T-helper 22 cell (primary cell): ENCODE results near the gene ZP1.
"Not testable (repeated sequence)": the region's sequence is repeated elsewhere in the genome, so short reads cannot be mapped to it uniquely, and the experiment has no call there.

Experiments
- DNase-seq: peaks from one replicate; pipeline ENCODE4 v3.0.0-alpha.2; 2020; ENCODE audit warnings: low read depth

ZP1 gene

DNA sequence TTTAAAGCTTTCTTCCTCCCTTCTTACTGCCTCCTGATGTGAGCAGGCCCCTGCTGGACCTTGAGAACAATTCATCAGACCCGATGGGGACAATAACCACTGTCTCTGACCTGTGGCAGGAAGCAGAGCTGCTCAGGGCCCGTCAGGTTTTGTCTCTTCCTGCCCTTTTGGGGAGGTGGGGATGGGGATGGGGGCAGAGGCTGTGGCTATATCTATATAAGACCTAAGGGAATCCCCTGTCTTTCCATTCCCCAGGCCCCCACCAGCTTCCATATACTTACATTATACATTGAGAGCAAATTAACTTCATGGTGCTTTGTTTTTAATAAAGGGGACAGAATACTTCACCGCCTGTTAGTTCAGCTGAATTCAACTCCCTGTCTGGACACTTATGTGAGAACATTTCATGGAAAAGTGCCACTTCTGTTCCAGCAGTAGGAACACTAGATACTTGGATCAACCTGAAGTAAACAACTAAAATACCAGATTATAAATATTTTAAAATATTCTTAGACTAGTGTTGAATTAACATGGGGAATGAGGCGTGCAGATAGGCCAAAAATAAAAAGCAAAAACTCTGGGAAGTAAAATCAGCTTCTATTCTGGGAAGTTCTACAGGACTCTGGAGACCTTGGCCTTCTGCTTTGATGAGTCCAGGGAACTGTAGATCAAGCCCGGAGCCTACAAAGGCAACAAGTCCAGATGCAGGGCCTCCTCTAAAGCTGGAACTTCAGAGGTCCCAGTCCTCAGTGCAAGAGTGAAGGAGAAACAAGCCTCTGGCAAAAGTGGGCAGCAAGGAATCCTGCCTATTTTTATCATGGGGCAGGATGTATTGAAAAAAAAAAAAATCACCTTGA lies 11.1 kb downstream of the ZP1 start:
- DNase-seq = no peak

DNA sequence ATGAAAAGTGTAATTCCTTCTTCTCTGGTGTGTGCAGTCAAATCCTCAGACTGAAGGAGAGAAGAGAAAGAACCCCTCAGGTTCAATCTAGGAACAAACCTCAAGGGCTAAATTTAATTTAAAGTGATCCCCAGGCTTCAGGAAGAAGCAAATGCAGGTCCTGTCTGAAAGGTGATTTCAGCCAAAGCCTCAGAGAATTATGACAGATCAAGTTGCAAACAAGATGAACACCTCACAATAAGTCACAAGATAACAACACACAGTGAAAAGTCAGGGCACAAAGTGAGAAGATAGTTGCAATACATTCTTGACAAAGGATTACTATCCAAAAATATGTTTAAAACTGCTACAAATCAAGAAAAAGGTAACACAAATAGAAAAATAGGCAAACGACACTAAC lies 11.8 kb downstream of the ZP1 start:
- no peak for DNase-seq

DNA sequence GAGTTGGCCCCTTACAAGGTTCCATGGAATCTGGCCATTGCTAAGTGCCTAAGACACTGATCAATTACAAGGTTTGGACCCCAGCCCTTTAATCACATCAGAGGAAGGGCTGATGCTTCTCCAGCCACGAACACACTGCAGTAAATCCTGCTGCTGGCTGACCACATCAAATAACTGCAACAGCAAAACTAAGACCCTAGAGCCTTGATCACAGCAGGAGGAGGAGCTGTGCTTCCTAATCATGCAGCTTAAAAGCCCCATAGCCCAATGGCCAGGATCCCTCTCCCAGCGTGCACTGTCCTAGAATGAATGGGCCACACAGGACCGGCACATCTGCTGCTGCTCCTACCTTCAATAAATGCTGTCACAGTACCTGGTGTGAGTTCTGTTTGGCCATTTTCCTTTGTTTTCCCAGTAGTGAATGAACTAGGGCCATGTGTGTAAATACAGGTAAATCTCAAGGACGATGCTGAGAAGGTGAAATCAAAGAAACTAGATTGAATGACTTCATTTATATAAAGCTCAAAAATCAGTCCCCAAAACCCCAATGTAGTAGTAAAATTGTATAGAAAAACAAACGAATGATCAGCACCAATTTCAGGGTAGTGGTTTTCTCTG lies 12.7 kb downstream of the ZP1 start:
- no peak for DNase-seq

DNA sequence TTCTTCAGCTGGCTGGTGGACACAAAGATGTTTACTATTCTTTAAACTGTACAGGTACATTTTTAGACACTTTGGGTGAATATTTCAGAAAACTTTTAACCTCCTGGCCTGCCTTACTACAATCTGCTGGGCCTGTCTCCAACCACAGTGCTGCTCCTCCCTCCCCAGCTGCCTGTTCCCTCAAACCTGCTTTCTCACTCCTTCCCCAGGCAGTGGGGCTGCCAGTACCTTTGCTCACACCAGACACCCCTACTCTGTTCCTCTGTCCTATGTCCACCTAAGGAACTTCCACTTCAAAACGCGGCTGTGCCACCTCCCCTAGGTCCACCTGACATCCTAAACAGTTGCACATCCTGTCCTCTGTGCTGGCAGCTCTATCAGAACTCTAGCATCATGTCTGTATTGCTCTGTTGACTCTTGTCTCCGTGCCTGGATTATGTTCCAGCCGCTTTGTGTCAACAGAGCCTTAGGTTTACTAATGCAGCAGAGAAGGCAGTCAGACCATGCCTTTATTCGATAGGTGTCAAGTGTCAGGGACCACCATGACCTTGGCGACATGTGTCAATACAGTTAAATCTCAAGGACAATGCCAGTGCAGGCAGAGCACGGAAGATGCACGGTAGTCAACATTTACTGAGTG lies 13.4 kb downstream of the ZP1 start:
- DNase-seq = no peak

DNA sequence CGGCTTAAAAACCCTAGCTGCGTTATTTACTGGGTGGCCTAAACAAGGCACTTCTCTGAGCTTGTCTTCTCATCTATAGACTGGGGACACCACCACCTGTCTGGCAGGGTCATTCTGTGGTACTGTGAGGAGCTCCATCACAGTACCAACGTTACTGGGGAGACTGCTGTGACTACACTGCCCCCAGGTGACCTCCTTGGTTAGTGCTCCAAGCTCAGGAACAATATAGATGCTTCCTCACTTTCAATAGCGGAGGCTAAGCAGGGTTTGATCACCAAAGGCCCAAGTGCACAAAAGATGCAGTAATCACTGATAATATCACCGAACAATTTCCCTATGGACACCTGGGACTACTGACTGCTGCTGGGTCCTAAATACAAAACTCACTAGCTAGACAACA lies 20.2 kb downstream of the ZP1 start:
- no peak for DNase-seq

DNA sequence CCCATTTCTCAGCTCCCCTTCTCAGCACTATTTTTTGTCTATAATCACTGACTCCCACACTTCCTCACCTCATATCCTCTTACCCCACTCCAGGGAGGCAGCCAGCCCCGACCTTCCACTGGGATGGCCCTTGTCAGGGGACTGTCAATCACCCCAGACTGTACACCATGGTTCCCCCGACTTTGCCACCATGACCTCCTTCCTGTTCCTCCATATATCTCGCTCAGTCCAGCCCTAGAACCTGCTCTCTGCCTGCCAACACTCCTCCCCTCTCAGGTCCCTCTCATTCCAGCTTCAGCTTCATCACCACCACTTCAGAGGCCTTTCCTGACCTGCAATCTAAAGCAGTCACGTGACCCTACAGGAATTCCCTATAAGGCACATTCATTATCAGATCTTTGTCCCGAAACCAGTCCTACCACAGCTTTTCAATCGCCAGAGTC lies 22.5 kb downstream of the ZP1 start:
- no peak for DNase-seq

DNA sequence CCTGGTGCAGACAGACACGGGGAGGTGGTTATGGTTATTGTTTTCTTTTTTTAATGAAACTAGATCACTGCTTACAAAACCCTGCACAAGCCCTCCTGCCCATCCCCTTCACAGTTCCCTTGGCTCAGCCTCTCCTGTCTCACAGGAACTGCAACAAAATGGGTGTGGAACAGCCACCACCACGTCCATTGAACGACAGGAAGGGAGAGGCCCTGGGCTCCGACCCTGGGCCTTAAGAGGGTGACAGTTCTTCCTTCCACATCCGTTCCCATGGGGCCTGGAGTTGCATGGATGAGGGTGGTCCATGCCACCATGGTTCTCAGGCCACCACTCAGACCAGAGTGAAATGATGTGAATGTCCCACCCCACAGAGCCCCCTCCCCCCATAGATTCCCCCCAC lies 23.4 kb downstream of the ZP1 start:
- DNase-seq = no peak

DNA sequence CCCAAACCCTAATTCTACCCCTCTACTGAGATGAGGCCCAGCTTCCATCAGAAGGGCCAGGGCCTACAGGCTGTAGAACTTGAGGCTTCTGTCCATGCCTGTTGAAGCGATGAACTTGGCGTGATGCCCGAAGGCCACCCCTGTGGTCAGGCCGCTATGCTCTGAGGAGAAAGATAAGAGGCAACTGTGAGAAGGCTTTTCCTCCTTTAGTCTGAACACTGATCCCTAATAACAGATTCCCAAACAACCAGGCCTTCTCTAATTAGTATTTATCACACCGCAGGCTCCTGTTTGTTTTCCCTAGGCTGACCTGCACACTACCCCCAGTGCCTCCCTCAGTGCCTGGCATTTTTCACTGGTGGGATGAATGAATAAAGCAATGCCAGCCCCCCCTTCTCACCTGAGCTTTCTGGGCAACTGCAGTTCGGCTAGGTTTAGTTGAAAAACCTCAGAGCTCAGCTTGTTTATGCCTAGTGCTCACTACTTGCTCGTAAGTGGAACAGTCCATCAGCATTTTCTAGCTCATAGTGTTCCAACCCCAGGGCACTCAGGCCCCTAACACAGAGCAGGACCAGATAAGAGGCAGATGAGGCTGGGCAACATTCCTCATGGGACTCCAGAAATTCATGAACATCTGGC lies 23.9 kb downstream of the ZP1 start:
- DNase-seq = no peak

DNA sequence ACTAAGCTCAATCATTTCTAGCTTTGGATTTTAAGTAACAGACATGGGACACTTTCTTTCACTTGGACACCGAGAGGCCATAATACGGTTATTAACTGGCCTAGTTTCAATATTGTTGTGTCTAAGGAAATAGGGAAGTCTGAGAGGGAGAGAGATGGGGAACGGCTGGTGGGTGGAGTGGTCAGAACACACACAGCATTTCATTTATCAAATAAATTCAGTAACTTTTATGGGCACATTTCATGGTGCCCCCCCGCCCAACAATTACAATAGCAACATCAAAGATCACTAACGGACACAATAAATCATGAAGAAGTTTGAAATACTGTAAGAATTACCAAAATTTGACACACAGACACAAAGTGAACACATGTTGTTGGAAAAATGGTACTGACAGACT lies 28.3 kb downstream of the ZP1 start:
- DNase-seq = no peak

DNA sequence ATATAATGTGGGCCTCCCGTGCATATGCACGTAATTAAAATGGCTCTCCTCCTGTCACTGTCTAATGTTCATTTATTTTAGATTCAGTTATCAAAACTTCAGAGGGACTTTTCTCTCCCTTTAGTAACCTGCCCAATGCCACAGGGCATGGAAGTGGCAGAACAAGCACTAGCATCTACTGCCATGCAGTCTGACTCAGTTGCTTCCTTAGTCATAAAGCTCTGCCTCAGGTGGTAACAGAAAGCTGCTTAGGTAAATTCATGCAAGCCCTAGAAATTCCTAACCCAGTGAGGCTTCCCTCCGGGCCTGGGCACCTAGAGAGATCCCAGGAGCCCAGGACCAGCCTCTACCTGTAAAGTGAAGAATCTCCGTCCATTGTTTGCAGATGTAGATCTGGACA lies 30.2 kb downstream of the ZP1 start:
- no peak for DNase-seq

DNA sequence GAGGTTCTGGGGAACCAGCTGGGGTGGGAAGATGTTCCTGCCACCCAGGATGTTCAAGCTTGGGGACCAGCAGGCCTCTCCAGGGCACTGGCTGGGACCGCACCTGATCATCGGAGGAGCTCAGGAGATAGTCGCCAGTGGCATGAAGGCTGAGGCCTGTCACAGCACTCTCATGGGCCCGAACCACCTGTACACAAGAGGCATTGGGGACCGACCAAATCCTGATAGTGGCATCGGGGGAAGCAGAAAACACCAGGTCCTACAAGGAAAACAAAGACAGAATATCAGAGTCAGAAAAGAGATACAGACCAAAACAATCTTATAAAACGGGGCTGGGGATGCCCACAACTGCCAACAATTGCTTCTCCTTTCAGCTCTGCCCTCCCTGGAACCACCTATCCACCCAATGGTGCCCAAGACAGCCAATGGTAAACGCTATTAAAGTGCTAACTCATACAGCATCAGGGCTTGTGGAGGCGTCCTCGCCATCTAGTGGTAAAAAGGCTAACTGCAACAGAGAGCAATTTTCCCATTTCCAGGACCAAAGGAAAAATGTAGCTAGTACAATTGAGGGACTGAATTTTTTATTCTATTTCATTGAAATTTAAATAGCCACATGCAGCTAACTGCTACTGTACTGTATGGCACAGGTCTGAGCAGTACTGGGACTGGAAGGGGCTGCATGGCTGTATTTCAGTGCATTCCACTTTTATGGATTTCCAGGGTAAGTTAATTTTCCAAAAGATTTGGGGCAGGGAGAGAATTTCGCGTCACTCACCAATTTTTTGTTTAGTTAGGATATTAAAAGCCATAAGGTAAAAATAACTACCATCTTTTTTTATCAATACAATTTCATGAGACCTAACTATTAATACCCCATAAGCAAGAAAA lies 31.9 kb downstream of the ZP1 start:
- no peak for DNase-seq

DNA sequence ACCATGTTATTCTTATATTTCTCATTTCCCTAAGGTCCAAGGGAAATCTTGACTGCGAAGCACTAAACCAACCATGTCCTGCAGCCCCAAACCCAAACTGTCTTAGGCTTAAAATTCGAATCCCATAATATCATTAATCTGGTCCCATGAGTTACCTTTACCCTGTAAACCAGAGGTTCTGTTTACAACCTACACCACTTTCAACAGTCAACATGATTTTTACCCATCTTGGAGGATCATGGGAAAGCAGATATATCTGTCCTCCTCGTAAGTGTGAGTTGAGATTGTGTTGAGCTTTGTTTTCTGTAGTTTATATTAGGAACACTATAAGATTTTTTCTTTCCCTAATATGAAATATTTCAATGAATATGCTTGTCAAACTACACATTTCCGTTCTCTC lies 32.6 kb downstream of the ZP1 start:
- no peak for DNase-seq

DNA sequence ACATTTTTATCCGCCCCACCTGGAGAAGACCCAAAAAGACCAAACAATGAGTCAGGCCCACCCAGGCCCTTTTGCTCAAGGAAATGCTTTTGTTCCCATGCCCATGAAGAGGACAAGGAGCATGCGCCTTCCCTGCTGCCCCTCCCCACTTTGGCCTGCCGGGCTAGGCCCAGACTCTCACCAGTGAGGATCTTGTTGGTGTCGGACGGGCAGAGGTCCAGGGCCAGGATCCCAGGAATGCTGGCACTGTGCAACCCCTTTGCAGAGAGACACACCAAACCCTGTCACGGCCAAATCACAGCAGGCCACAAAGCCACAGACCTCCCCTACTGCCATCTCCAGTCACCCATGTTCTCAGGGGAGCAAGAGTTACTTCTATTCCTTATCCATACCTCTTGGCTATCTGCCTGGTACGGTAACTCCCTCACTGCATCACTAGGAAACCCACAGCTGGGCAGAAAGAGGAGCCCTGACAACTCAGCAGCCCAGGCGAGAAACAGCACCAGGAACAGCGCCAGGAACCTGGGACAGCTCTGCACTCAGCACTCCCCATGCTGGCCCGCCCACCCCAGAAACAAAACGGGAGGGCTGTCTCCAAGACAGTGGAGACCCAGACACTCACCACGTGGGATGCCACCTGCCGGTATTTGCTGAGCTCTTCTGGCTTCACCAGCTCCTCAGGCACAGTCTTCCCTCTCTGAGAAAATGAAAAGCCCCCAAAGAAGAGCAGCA lies 33.5 kb downstream of the ZP1 start:
- DNase-seq = no peak

DNA sequence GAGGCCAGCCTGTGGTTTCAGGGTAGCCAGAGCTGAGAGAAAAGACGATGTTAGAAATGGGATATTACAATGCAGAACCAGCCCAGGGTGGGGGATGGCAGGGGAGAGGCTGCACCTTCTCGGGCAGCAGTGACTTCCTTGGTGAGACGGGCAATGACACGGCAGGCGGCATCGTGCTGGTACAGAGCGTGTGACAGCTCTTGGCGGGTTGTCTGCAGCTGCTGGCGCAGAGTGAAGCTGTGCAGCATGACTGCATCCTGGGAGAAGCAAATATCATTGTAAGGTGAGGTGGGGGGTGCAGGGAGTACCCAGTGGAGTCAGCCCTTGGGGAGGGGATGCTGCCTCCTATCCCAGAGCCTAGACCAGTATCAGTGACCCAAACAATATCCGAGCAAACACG lies 35.3 kb downstream of the ZP1 start:
- DNase-seq = no peak

DNA sequence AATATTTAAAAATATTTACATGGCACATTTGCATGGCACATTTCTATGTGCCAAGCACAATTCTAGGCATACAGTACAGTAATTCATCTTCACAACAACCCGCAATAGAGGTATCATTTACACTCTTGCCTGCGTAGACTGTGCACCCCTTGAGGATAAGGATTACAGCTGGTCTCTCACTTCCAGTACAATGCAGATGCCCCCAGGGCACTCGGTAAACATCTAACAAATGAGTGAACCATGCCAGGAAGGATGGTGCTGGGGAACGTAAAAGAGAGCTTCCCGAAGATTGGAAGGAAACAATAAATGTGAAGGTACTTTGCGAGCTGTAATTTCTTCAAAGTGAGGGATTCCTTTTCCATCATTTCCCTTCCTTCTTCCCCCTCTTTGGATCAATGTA lies 37.7 kb downstream of the ZP1 start:
- DNase-seq = no peak

DNA sequence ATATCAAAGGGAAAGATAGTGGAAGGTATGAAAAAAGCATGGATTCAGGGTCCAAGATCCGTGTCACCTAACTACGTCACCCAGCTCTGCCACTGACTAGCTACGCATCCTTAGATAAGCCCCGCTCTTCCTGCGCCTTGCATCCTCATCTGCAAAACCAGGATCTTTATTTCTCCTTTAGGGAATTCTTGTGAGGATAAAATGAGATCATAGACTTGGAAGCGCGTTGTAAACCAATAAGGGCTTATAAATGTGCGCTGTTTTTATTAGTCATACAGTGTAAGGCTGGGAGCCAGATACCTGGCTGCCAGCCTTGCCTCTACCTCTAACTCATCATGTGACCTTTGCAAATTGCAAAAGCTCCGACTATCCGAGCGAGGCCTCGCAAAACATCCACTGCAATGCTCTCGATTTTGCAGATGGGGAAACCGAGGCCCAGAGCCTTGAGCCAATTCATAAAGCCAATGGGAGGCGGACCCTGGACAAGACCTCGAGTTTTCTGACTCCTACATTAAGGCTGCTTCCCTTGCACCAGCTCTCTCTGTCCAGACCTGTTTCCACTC lies 38.3 kb downstream of the ZP1 start:
- DNase-seq = no peak

DNA sequence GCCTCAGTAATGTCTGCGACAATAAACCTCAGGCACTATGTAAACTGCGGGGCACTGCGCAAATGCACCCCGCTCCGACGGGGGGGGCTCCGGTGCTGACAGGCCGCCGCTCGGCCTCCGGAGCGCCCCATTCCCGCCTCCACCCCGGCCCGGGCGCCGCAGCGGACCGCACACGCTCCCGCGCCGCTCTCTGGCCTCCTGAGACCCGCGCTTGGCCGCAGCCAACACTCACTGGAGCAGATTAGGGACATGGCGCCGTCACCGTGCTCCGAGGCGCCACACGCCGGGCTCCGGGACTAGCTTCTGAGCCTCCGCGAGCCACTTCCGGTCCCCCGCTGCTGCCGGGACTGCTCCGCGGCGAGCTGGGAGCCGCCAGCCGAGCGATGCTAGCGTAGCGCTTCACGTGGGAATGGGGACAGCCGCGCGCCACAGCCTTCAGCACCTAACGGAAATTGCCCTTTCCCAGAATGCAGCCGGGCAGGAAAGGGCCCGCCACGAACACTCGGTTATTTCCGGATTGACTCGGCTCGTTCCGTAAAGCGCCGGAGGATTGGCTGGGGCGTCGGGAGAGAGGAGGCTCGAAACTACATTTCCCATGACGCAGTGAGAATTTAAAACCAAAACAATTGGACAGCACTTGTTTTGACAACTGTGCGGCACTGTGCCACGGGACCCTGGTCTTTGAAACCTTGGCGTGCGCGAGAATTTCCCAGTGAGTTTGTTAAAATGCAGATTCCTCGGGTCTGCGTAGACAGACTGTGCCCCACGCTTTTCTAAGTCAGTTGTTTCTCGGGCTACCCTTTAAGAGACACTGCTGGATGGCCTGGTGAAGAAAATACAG lies 39.0 kb downstream of the ZP1 start, which contains the start of gene PRPF19:
TSS of gene PRPF19 (minus strand) at position 454 of the 841 bp plus-strand sequence. CDS start at position 251, 203 bp downstream.
- DNase-seq = peak; percentile 96

DNA sequence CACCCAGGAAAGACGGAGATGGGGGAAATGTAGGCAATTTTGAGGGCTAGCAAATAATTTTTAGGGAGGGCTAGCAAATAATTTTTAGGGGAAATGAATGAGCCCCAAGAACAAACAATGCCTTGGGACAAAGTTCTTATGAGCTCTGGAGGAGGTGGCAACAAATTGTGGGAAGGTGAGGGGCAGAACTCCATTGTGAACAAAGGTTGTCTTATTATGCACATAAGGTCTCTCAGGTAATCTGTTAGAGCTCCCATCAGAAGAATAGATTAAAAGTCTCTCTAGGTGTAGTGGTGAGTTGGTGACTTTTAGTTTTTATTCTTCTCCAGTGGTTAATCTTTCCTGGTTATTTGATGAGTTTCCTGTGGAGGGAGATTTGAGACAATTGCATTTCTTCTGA lies 41.5 kb downstream of the ZP1 start:
- no peak for DNase-seq

DNA sequence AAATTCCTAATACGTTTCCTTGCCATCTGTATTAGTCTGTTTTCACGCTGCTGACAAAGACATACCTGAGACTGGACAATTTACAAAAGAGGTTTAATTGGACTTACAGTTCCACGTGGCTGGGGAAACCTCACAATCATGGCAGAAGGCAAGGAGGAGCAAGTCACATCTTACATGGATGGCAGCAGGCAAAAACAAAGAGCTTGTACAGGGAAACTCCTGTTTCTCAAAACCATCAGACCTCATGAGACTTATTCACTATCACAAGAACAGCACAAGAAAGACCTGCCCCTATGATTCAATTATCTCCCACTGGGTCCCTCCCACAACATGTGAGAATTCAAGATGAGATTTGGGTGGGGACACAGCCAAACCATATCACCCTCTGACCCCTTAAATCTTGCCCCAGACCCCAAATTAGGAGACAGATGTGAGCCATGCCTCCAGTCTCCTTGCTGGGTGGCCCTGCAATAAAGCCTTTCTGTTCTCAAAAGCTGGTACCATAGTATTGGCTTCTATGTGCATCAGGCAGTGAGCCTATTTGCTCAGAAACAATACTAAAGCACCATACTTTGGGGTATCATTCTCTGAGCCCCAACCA lies 42.4 kb downstream of the ZP1 start:
- DNase-seq = not testable (repeated sequence)
